Measurements from ENCODE around the gene E2F6. TPM values are rescaled to one million over a fixed set of nuclear protein-coding genes. Genes with fewer than 3 reads are reported as not detected.

The E2F6 gene
- total RNA-seq, 4 donors from 2014 or later: 29.4 to 46.1 (median 36.2) TPM

DNA sequence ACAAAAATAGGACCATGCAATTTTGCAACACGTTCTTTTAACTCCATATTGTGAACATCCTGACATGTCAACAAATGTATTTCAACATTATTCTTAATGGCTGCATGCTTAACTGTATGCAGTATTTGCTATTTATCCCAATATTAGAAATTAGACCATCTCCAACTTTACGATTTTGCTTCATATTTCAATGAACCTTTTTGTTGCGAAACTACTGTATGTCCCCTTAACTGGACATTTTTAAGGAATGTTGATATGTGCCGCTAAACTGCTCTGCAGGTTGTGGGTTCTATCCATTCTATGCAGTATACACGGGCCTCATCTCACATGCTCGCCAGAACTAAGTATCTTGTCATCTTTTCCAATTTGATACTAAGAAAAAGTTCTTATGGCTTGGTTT lies 11.1 kb downstream of the E2F6 start:
- TF ChIP-seq POLR2A (IDR thresholded peaks at IDR 0.05): no peak
- TF ChIP-seq CTCF (IDR thresholded peaks at IDR 0.05 in 4 of 5, conservative IDR thresholded peaks at IDR 0.05 in 1 of 5): no peak
- H3K4me3 ChIP-seq: no peak overlapping the region
- no peak overlapping the region for H3K27ac ChIP-seq
- ATAC-seq (no peak), DNase-seq (no peak)
- H3K27me3 ChIP-seq: no peaks in the 10 kb centered on the region
- H3K4me1 ChIP-seq: peaks cover 23 to 26% of the 10 kb centered on the region in 2 donors
- intact Hi-C loops (cut with DNase I; ENCODE audit: low total_unique reads): no loop called here
- peaks cover 0 to 69% of the 10 kb centered on the region in 2 donors for H3K36me3 ChIP-seq
- in situ Hi-C loops (cut with MboI; ENCODE audit: low sequenced_read_pairs in 4 of 4): loop anchor here in 1 of 4 donors (25.0 kb wide), 1 partner anchor 332 kb away; no protein-coding TSS in a partner anchor
- H3K9me3 ChIP-seq: no peaks in the 10 kb centered on the region

- Histone ChIP-seq H3K4me1 (no peaks in the 10 kb centered on the region), H3K9me3 (no peaks in the 10 kb centered on the region), H3K36me3 (peaks cover 0 to 88% of the 10 kb centered on the region in 2 donors), H3K27ac (no peak overlapping the region), H3K4me3 (no peak overlapping the region), H3K27me3 (no peaks in the 10 kb centered on the region)
- intact Hi-C loops (cut with DNase I; ENCODE audit: low total_unique reads) (no loop called here), in situ Hi-C loops (cut with MboI; ENCODE audit: low sequenced_read_pairs in 4 of 4) (loop anchor here in 1 of 4 donors (25.0 kb wide), 1 partner anchor 337 kb away; no protein-coding TSS in a partner anchor)
- ATAC-seq (no peak), DNase-seq (no peak)
- TF ChIP-seq POLR2A (IDR thresholded peaks at IDR 0.05) (no peak), CTCF (IDR thresholded peaks at IDR 0.05 in 4 of 5, conservative IDR thresholded peaks at IDR 0.05 in 1 of 5) (no peak)
Measured at GRCh38 chr2:11450791-11451190, 15.2 kb downstream of the E2F6 start.

- peak; percentile 21 to 54 for DNase-seq
- H3K4me3 ChIP-seq: no peak overlapping the region
- TF ChIP-seq POLR2A (IDR thresholded peaks at IDR 0.05) (no peak), CTCF (IDR thresholded peaks at IDR 0.05 in 4 of 5, conservative IDR thresholded peaks at IDR 0.05 in 1 of 5) (peak; percentile 74 to 91 (median 87))
- in situ Hi-C loops (cut with MboI; ENCODE audit: low sequenced_read_pairs in 4 of 4): loop anchor here in 2 of 4 donors (10.0 to 25.0 kb wide), 3 partner anchors 212 to 609 kb away; a partner anchor contains a TSS
- ATAC-seq: peak; percentile 73 to 84
- H3K4me1 ChIP-seq: no peaks in the 10 kb centered on the region
- intact Hi-C loops (cut with DNase I; ENCODE audit: low total_unique reads): loop anchor here (1.0 to 5.0 kb wide), 2 partner anchors 212 to 314 kb away; a partner anchor contains a TSS
- peak overlapping the region in 3 of 4 donors; percentile 13 to 55 (median 51) for H3K27ac ChIP-seq
- peaks cover 0 to 71% of the 10 kb centered on the region in 2 donors for H3K36me3 ChIP-seq
- no peaks in the 10 kb centered on the region for H3K27me3 ChIP-seq
- no peaks in the 10 kb centered on the region for H3K9me3 ChIP-seq
Measured at GRCh38 chr2:11446733-11447248, 19.2 kb downstream of the E2F6 start.

GRCh38 chr2:11444737-11445136 lies 21.2 kb downstream of the E2F6 start:
- Histone ChIP-seq H3K9me3 (no peaks in the 10 kb centered on the region), H3K27ac (peak overlapping the region in 1 of 4 donors; percentile 0), H3K4me3 (no peak overlapping the region), H3K36me3 (peaks cover 0 to 64% of the 10 kb centered on the region in 2 donors), H3K27me3 (no peaks in the 10 kb centered on the region), H3K4me1 (no peaks in the 10 kb centered on the region)
- no peak for ATAC-seq
- DNase-seq: no peak
- in situ Hi-C loops (cut with MboI; ENCODE audit: low sequenced_read_pairs in 4 of 4) (loop anchor here in 2 of 4 donors (10.0 to 25.0 kb wide), 3 partner anchors 210 to 607 kb away; a partner anchor contains a TSS), intact Hi-C loops (cut with DNase I; ENCODE audit: low total_unique reads) (loop anchor here (5.0 kb wide), 1 partner anchor 312 kb away; a partner anchor contains a TSS)
- TF ChIP-seq CTCF (IDR thresholded peaks at IDR 0.05 in 4 of 5, conservative IDR thresholded peaks at IDR 0.05 in 1 of 5) (no peak), POLR2A (IDR thresholded peaks at IDR 0.05) (no peak)
